CD4-positive, alpha-beta T cell treated with Interleukin-6 at 100 ng/mL for 8 hours (primary cell): ENCODE measurements around the gene E2F2.
"Not testable (repeated sequence)": the region's sequence is repeated elsewhere in the genome, so short reads cannot be mapped to it uniquely, and the experiment has no call there.

Source experiments
- DNase-seq: peaks from one replicate; pipeline ENCODE4 v3.0.0-alpha.2; 2020; ENCODE audit warnings: mixed read lengths, low spot score

The E2F2 gene

GRCh38 chr1:23546897-23547584, 16.0 kb upstream of the E2F2 start:
- no peak for DNase-seq

- DNase-seq, result no peak
Measured at GRCh38 chr1:23545851-23546250, 14.8 kb upstream of the E2F2 start.

DNA sequence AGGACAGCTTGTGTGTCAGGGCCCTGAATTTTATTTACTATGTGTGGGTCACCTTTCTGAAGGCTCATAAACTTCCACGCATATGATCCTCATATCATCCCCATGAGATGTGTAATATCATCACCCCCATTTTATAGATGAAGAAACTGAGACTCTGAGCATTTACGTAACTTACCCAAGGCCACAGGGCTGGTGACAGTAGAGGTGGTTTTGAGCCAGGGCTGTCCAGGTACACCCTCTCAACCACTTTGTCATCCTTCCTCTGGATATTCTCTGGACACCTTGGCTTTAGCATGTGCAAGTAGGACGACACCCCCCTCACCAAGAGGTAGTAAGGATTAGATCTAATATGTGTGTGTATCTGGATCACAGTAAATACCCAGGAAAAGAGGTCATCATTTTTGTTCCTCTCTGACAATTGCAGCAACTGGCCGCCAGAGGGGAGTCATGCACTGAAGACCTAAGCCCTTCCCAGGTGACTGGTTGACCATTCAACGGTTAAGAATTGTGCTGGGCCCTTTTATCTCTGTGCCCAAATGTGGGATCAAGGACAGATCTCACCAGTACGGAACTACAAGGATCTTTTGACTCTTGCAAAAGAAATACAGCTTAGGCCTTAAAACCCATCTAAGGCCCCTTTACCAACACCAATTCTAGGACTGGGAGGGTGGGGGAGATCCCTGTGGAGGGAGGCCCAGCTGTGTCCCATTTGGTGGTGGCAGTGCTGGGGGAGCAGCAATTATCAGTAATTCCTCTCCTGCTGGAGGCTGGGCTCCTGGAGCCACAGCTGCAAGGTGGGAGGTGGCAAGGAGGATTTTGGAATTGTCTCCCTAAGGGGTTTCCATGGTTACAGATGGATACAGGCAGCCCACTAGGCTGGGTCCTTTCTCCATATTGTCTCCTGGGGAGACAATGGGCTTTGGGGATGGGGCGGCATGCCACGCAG, 13.7 kb upstream of the E2F2 start:
- DNase-seq, result peak; percentile 72

DNA sequence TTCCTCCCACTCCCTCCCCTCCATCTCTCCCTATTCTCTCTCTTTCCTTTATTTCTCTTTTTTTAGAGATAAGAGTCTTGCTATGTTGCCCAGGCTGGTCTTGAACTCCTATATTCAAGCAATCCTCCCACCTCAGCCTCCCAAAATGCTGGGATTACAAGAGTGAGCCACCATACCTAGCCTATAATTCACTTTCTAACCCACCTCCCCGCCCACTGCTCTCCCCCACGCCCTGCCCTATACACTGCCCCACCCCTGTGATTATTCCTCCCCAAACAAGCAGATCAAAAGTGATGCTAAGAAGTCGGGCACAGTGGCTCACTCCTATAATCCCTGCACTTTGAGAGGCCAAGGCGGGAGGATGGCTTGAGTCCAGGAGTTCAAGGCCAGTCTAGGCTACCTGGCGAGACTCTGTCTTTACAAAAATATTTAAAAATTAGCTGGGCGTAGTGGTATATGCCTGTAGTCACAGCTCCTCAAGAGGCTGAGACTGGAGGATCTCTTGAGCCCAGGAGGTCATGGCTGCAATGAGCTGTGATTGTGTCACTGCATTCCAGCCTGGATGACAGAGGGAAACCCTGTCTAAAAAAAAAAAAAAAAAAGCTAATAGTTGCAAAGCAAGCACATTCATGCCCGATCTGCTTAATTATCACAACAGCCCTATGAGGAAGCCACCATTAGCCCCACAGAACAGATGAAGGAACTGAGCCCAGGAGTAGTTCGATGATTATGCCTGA, 12.8 kb upstream of the E2F2 start:
- DNase-seq, result no peak

DNA sequence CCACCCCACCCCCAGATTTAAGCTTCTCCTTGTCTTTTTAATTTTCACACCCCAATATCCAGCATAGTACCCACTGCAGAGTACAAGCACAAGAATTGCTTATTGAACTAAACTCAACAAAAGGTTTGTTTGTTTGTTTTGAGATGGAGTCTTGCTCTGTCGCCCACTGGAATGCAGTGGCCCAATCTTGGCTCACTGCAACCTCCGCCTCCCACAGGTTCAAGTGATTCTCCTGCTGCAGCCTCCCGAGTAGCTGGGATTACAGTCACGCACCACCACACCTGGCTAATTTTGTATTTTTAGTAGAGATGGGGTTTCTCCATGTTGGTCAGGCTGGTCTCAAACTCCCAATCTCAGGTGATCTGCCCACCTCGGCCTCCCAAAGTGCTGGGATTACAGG, 11.9 kb upstream of the E2F2 start:
- not testable (repeated sequence) for DNase-seq

DNA sequence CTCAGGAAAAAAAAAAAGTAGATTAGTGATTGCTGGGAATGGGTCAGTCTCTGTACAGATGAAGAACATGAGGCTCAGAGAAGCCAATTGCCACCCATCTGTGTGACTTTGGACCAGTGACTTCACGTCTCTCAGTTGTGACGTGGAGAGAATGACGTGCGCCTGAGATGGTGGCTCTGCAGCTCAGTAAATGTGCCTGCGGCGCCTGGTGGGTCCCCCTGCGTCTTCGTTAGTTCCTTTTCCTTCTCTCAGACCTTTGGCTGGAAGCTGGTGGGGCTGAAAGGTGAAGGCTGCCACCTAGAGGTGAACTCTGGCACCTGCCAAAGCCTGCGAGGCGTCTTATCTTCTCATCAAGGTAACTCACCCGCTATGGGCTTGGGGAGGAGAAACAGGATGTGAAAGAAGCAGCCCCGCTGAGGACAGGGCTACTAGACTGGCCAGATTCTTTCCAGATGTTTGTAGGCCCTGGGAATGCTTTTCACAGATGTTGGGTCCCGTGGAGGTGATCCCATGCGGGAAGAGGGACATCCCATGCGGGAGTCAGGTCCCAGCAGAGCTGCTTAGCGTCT, 8.7 kb upstream of the E2F2 start:
- peak; percentile 93 for DNase-seq

DNA sequence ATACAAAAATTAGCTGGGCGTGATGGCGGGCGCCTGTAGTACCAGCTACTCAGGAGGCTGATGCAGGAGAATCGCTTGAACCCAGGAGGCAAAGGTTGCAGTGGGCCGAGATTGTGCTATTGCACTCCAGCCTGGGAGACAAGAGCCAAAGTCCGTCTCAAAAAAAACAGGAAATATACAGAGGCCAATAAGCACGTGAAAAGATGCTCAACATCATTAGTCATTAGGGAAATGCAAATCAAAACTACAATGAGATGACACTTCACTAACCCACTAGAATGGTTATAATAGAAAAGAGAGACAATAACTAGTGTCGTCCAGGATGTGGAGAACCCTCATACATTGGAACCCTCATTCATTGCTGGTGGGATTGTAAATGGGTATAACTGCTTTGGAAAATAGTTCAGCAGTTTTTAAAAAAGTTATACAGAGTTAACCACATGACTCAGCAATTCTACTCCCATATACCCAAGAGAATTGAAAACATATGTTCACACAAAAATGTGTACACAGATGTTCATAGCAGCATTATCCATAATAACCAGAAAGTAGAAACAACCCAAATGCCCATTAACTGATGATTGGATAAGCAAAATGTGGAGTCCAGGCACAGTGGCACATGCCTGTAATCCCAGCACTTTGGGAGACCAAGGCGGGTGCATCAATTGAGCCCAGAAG, 6.4 kb upstream of the E2F2 start:
- DNase-seq, result no peak

DNA sequence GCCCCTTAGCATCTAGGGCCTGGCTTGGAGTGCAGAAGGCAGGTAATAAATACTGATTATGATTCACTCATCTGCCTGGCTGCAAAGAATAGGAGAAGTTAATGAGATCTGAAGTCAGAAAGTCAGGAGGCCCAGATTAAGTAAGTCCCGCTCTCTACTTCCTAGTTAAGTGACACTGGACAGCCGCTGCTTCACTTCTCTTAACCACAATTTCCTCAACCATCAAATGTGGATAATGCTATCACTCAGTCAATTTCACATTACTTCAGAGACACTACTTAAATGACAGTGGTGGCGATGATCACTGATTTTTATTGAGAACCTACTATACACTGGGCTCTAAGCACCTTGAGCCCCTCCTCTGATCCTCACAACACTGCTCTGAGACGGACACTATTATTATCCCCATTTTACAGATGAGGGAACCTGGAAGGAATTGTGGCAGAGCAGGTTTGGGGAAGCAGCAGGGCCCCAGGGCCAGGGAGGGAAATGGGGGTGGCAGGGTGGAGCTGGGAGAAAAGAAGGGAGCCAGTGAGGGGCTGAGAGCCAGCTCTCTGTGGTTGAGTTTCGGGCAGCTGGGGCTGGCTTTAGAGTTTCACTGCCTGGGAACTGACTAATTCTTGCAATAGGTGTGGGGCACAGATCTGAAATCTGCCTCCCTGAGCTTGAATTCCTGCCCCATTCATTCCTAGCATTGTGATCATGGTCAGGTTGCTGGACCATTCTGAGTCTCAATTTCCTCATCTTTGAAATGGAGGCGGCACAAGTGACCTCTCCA, 2.4 kb upstream of the E2F2 start:
- no peak for DNase-seq

GRCh38 chr1:23531562-23532094, 595 bp upstream of the E2F2 start:
- DNase-seq, result no peak

DNA sequence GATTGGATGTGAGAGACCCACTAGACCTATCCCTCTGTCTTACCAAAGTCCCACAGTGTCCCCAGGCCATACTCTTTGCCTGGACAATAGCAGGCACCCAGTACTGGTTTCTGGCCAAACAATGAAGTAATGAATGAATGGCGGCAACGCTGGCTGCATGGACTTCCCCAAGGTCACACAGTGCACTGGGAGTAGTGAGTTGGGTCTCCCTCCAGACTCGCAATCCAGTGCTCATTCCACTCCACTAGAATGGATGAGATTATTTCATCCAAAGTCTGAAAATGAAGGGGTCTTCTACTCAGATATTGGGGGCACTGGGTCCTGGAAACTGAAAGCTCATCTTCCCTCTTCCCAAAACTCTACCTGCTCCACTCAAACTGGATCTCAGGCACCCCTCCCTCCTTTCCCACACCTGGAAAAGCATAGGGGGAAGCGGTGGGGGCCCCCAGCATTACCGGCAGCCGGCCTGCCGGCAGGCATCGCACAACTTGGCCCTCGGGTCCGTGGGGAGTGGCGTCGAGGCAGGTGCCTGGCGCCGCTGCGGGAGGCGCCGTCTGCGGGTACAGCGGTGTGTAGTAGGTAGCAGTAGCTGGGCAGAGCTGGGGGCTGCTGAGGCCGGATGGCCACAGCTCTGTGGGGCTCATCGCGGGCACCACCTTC, 816 bp downstream of the E2F2 start:
- DNase-seq, result no peak

- DNase-seq, result no peak
Measured at GRCh38 chr1:23529146-23530086, 1.6 kb downstream of the E2F2 start.

DNA sequence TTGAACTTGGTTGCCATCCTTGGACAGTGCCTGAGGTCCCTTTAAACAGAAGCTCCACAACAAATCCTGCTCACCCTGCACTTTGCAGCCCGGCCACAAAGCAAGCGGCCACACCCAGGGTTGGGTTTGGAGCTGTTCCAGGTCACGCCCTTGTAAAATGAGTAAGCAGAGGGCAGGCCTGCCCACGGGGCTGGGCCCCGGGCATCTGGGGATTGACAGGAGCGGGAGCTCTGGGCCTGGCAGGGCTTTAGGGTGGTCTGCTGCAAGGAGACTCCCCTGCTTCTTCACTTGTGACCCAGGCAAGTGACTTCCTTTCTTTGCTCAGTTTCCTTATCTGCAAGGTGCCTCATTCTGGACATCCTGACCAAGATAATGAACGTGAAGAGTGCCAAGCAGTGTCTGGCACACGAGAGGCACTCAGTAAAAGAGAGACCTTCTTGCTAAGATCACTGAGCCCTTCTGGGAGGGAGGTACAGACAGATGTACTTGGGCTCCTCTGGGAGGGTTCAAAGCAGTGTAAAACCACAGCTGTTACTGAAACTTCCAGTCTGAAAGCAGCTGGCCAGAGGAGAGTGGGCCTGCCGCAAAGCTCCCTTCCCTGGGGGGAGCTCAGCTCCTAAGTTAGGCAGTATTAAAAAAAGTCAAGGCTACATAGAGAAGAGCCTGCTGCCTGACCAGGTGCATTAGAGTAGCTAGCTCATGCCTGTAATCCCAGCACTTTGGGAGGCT, 2.6 kb downstream of the E2F2 start:
- DNase-seq, result peak; percentile 83

GRCh38 chr1:23527900-23528249, 3.2 kb downstream of the E2F2 start:
- no peak for DNase-seq

DNA sequence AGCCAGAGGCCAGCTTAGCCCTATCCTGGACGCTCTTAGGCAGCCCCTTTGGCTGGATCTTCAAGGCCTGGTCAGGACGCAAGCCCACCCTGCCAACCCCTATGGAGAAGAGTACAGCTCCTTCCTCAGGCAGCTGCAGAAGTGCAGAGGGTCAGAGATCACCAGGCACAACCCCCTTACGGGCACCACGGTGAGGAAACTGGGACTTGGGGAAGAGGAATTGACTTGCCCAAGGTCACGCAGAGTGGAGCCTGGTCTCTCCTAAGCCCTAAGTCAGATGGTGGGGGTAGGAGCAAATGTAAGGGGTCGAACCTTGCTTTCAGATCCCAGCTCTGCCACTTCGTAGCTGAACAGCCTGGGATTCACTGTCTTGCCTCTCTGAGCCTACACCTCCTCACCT, 3.7 kb downstream of the E2F2 start:
- DNase-seq, result no peak

- no peak for DNase-seq
Measured at GRCh38 chr1:23526329-23527041, 4.5 kb downstream of the E2F2 start.

GRCh38 chr1:23525558-23526250, 5.3 kb downstream of the E2F2 start:
- peak; percentile 38 for DNase-seq
